K562 (cell line): ENCODE measurements around the gene PINK1. TPM values are rescaled to one million over a fixed set of nuclear protein-coding genes. Genes with fewer than 3 reads are reported as not detected.

Source experiments
- ATAC-seq: fragments of 200-7000 bp; cut with Tn5 transposase; 3 replicates; pipeline ENCODE4 v1.9.1; 2020; ENCODE audit warnings: moderate library complexity
- BruUV-seq: library from RNA; stranded (reverse); fragments of 400-500 nt; replicated peaks from 2 replicates; lab custom pipeline; 2021; lab: Mats Ljungman, UMichigan
- CTCF ChIA-PET: fragments of 300-600 bp; formaldehyde crosslinking; extraction: SDS; loops from one replicate; lab custom pipeline; 2021; ENCODE audit warnings: low intra/inter-chr PET ratio; lab: Yijun Ruan, JAX
- POLR2A ChIA-PET: fragments of 300-600, 350-650 bp; sonication (Branson Sonifier 250); formaldehyde crosslinking; extraction: SDS; loops from one replicate; lab custom pipeline; 2021; ENCODE audit warnings: antibody characterized with exemption, inconsistent platforms; lab: Yijun Ruan, JAX
- DNase-seq, 4 experiments: peaks; one replicate each; pipeline versions ENCODE4 v3.0.0 to v3.0.0-alpha.2; 2011 to 2018; ENCODE audit warnings: low spot score in 3 of 4, mixed read lengths in 3 of 4; ENCODE audit errors: extremely low read depth in 1 of 4
- FAIRE-seq: peaks from 2 replicates; lab custom pipeline; 2011; peaks lifted over from hg19 to GRCh38; lab: Jason Lieb, UNC
- H2AFZ ChIP-seq: 2 replicates; pipeline ENCODE4 v1.6.0; 2011; ENCODE audit warnings: low read depth, low read length, control low read depth, inconsistent platforms
- H3K27ac ChIP-seq: fragments of 200-600 bp; 3 replicates; pipeline ENCODE4 v1.8.0; 2011; ENCODE audit warnings: low read depth, mild to moderate bottlenecking, control low read depth, inconsistent platforms, low read length, moderate library complexity, mixed read lengths; ENCODE audit errors: extremely low read depth
- H3K27me3 ChIP-seq, 2 experiments: fragments of 300-600 bp in 1 of 2; 2 replicates in 1 of 2; 3 replicates in 1 of 2; pipeline versions ENCODE4 v1.6.0 to v1.8.0; 2011; ENCODE audit warnings: inconsistent platforms in 2 of 2, low read length in 2 of 2, mild to moderate bottlenecking in 1 of 2, mixed read lengths in 1 of 2, moderate library complexity in 1 of 2; ENCODE audit not compliant: control insufficient read depth in 2 of 2, insufficient read depth in 2 of 2
- H3K36me3 ChIP-seq: fragments of 300-600 bp; 3 replicates; pipeline ENCODE4 v1.8.0; 2011; ENCODE audit warnings: mild to moderate bottlenecking, low read length, inconsistent platforms; ENCODE audit not compliant: control insufficient read depth, insufficient read depth
- H3K4me1 ChIP-seq, 2 experiments: fragments of 200-600 bp in 1 of 2; replicated peaks in 1 of 2; 2 replicates in 1 of 2; 3 replicates in 1 of 2; pipeline versions ENCODE4 v1.5.1 to v1.8.0; 2011; ENCODE audit warnings: inconsistent platforms in 2 of 2, low read length in 2 of 2, mild to moderate bottlenecking in 1 of 2, mixed read lengths in 1 of 2, moderate library complexity in 1 of 2; ENCODE audit not compliant: control insufficient read depth in 2 of 2, insufficient read depth in 2 of 2
- H3K4me2 ChIP-seq: 2 replicates; pipeline ENCODE4 v1.6.1; 2011; ENCODE audit warnings: low read length, control low read depth, inconsistent platforms, mixed read lengths; ENCODE audit not compliant: insufficient read depth
- H3K4me3 ChIP-seq: fragments of 200-600 bp; sonication (generic), shearing (Covaris generic); 2 replicates; pipeline ENCODE4 v1.5.1; 2016; ENCODE audit warnings: control low read depth, inconsistent platforms
- H3K79me2 ChIP-seq: fragments of 200-600 bp; 3 replicates; pipeline ENCODE4 v1.8.0; 2011; ENCODE audit warnings: low read length, inconsistent platforms; ENCODE audit not compliant: control insufficient read depth, insufficient read depth
- H3K9ac ChIP-seq, 2 experiments: 2 replicates each; pipeline versions ENCODE4 v1.6.0 to v1.6.1; 2011; ENCODE audit warnings: low read depth in 2 of 2, low read length in 2 of 2, control low read depth in 1 of 2, inconsistent platforms in 1 of 2, mild to moderate bottlenecking in 1 of 2, mixed read lengths in 1 of 2; ENCODE audit not compliant: insufficient read depth in 1 of 2
- H3K9me1 ChIP-seq: one replicate; pipeline ENCODE4 v1.6.0; 2011; ENCODE audit warnings: inconsistent platforms, mild to moderate bottlenecking, low read length, moderate library complexity; ENCODE audit not compliant: control insufficient read depth, insufficient read depth
- H3K9me3 ChIP-seq: replicated peaks from 2 replicates; pipeline ENCODE4 v1.5.1; 2011; ENCODE audit warnings: low read depth, low read length, inconsistent platforms; ENCODE audit not compliant: control insufficient read depth, insufficient read depth
- H4K20me1 ChIP-seq: replicated peaks from 2 replicates; pipeline ENCODE4 v1.6.1; 2011; ENCODE audit warnings: low read length, inconsistent platforms, mixed read lengths; ENCODE audit not compliant: control insufficient read depth, insufficient read depth
- ADNP ChIP-seq: fragments of 200-800 bp; sonication (Bioruptor generic); IDR thresholded peaks from 2 replicates; pipeline ENCODE4 v1.6.1; 2016; ENCODE audit warnings: missing genetic modification characterization, missing compliant biosample characterization
- ATF7 ChIP-seq: fragments of 450-650 bp; IDR thresholded peaks from 2 replicates; pipeline ENCODE4 v1.7.1; 2014; ENCODE audit warnings: mild to moderate bottlenecking, moderate library complexity
- CTCFL ChIP-seq: IDR thresholded peaks from 2 replicates; pipeline ENCODE4 v1.6.1; 2011; ENCODE audit warnings: borderline replicate concordance, low read depth, mild to moderate bottlenecking, moderate library complexity, low read length; ENCODE audit not compliant: insufficient read depth, poor library complexity, severe bottlenecking
- ETV6 ChIP-seq, 3 experiments: fragments of 150-350 bp in 1 of 3; sonication (generic) in 1 of 3; formaldehyde crosslinking in 1 of 3; IDR thresholded peaks; 2 replicates each; pipeline versions ENCODE4 v1.6.1 to v1.8.0; 2014 to 2022; ENCODE audit warnings: borderline replicate concordance in 2 of 3, low read depth in 2 of 3, antibody characterized with exemption in 1 of 3, low read length in 1 of 3, mild to moderate bottlenecking in 1 of 3, missing genetic modification reagents in 1 of 3
- EZH2 ChIP-seq: IDR thresholded peaks from 2 replicates; pipeline ENCODE4 v1.6.1; 2012; ENCODE audit warnings: low read depth, mild to moderate bottlenecking, inconsistent platforms, low read length, borderline replicate concordance
- MED1 ChIP-seq: sonication (generic); formaldehyde crosslinking; IDR thresholded peaks from 2 replicates; pipeline ENCODE4 v1.8.1; 2023; ENCODE audit warnings: missing genetic modification reagents, borderline replicate concordance
- NFRKB ChIP-seq: fragments of 450-650 bp; IDR thresholded peaks from 2 replicates; pipeline ENCODE4 v1.6.1; 2016; ENCODE audit warnings: low read depth
- NR2F6 ChIP-seq: fragments of 450-650 bp; formaldehyde crosslinking; IDR thresholded peaks from 2 replicates; pipeline ENCODE4 v1.4.0; 2020; ENCODE audit warnings: mild to moderate bottlenecking
- PPARD ChIP-seq: fragments of 250-450 bp; sonication (Bioruptor Pico); IDR thresholded peaks from 2 replicates; pipeline ENCODE4 v1.8.0; 2022; ENCODE audit warnings: inconsistent platforms, mild to moderate bottlenecking, moderate library complexity
- RBM14 ChIP-seq: fragments of 200-400 bp; formaldehyde crosslinking; IDR thresholded peaks from 2 replicates; pipeline ENCODE4 v1.6.1; 2018; ENCODE audit warnings: low read depth, mild to moderate bottlenecking, low read length, moderate library complexity, borderline replicate concordance; ENCODE audit not compliant: insufficient read depth
- SIRT6 ChIP-seq: IDR thresholded peaks from one replicate; pipeline ENCODE4 v1.6.1; 2012; ENCODE audit warnings: low read depth, mild to moderate bottlenecking, control low read depth, inconsistent platforms, low read length, moderate library complexity
- SMARCB1 ChIP-seq: IDR thresholded peaks from 2 replicates; pipeline ENCODE4 v1.6.1; 2011; ENCODE audit warnings: improper control_type of control experiment, low read depth; ENCODE audit not compliant: insufficient read length
- ZKSCAN1 ChIP-seq: fragments of 150-350 bp; IDR thresholded peaks from 2 replicates; pipeline ENCODE4 v1.6.1; 2016; ENCODE audit warnings: low read depth, low read length
- WGBS: fragments of 100-300 bp; shearing (Covaris generic); methylation state at CpG from one replicate; pipeline ENCODE4 v1.1.6; 2016; ENCODE audit warnings: low coverage, mixed read lengths; ENCODE audit not compliant: insufficient coverage; ENCODE audit errors: missing lambda C conversion rate; 5-methylcytosine and 5-hydroxymethylcytosine counted together
- in situ Hi-C: fragments of 300-500 bp; cut with MboI; formaldehyde crosslinking; loops from 4 replicates; pipeline ENCODE4 v1.15.0; 2018; ENCODE audit warnings: inconsistent platforms, mixed read lengths
- intact Hi-C: fragments of 100-400 bp; cut with micrococcal nuclease; formaldehyde crosslinking; loops from 2 replicates; pipeline ENCODE4 v1.14.2; 2022
- polyA plus RNA-seq, 8 experiments: library from polyadenylated mRNA; depleted of rRNA in 4 of 8; stranded (reverse) in 5 of 8; unstranded in 3 of 8; fragments of >200 nt; fragmentation: Nextera tagmentation in 2 of 8; fragmentation: Illumina TruSeq in 1 of 8; extraction: Ambion mirVana in 2 of 8; extraction: Trizol in 1 of 8; gene quantifications; 2 replicates each; pipeline versions ENCODE4 v1.2.1 to v1.2.3, GENCODE V29; 2011 to 2014; ENCODE audit warnings: inconsistent platforms in 1 of 8, missing spikeins in 1 of 8
- total RNA-seq, 7 experiments: library from RNA; depleted of rRNA in 6 of 7; stranded (reverse); fragments of >200 nt in 6 of 7; fragmentation: Illumina TruSeq in 2 of 7; extraction: Trizol in 2 of 7; gene quantifications; 2 replicates each; pipeline versions ENCODE4 v1.2.1 to v1.2.3, GENCODE V29; 2011 to 2021; ENCODE audit warnings: low replicate concordance in 1 of 7
- TF ChIP-seq, protein P1 (sequence below): fragments of 450-650 bp; IDR thresholded peaks from 2 replicates; pipeline ENCODE4 v1.6.1; 2017; ENCODE audit warnings: antibody characterized with exemption, mild to moderate bottlenecking

Gene PINK1
- total and polyA plus RNA-seq, 9 of the 15 experiments (the other 6 are each of a cell fraction or from before 2014, with no cell fraction given) = 1.5 to 11.3 (median 6.8) TPM

GRCh38 chr1:20685741-20686140 lies 52.5 kb downstream of the PINK1 start:
- Histone ChIP-seq H3K4me1 (peaks cover 0 to 27% of the 10 kb centered on the region in 2 experiments; a peak in 2 of 5 replicates), H3K79me2 (no peaks in the 10 kb centered on the region), H3K27me3 (peaks cover 57 to 81% of the 10 kb centered on the region in 2 experiments; a peak in 4 of 5 replicates), H3K9ac (peak overlapping the region in 1 of 2 experiments; percentile 42; a peak in 1 of 4 replicates), H3K9me3 (no peaks in the 10 kb centered on the region), H3K4me3 (no peak overlapping the region), H4K20me1 (0 out of 2 replicates have a peak, but pooled peaks cover 6% of the 10 kb centered on the region), H3K4me2 (no peak overlapping the region), H2AFZ (no peak overlapping the region), H3K9me1 (no peaks in the 10 kb centered on the region), H3K36me3 (no peaks in the 10 kb centered on the region), H3K27ac (no peak overlapping the region)
- ChIA-PET POLR2A (interaction anchor here (1.1 kb wide), 1 partner anchor 20 kb away, joined by 4 read pairs; no protein-coding TSS in a partner anchor), CTCF (no interaction called here)
- peak; percentile 19 for FAIRE-seq
- TF ChIP-seq NFRKB (no peak), CTCFL (no peak), ETV6 (IDR thresholded peaks at IDR 0.05; ENCODE audit: borderline replicate concordance in 1 of 2, low read depth in 2 of 2, low read length in 1 of 2) (no peak), ETV6 (CRISPR knock-in tag; IDR thresholded peaks at IDR 0.05; ENCODE audit: borderline replicate concordance) (no peak), ADNP (tag) (no peak), NR2F6 (CRISPR knock-in tag) (no peak), SIRT6 (no peak), EZH2 (no peak), ATF7 (no peak), ZKSCAN1 (no peak), PPARD (CRISPR knock-in tag) (no peak), SMARCB1 (no peak), RBM14 (no peak), MED1 (CRISPR knock-in tag) (no peak)
- TF ChIP-seq, protein P1, sequence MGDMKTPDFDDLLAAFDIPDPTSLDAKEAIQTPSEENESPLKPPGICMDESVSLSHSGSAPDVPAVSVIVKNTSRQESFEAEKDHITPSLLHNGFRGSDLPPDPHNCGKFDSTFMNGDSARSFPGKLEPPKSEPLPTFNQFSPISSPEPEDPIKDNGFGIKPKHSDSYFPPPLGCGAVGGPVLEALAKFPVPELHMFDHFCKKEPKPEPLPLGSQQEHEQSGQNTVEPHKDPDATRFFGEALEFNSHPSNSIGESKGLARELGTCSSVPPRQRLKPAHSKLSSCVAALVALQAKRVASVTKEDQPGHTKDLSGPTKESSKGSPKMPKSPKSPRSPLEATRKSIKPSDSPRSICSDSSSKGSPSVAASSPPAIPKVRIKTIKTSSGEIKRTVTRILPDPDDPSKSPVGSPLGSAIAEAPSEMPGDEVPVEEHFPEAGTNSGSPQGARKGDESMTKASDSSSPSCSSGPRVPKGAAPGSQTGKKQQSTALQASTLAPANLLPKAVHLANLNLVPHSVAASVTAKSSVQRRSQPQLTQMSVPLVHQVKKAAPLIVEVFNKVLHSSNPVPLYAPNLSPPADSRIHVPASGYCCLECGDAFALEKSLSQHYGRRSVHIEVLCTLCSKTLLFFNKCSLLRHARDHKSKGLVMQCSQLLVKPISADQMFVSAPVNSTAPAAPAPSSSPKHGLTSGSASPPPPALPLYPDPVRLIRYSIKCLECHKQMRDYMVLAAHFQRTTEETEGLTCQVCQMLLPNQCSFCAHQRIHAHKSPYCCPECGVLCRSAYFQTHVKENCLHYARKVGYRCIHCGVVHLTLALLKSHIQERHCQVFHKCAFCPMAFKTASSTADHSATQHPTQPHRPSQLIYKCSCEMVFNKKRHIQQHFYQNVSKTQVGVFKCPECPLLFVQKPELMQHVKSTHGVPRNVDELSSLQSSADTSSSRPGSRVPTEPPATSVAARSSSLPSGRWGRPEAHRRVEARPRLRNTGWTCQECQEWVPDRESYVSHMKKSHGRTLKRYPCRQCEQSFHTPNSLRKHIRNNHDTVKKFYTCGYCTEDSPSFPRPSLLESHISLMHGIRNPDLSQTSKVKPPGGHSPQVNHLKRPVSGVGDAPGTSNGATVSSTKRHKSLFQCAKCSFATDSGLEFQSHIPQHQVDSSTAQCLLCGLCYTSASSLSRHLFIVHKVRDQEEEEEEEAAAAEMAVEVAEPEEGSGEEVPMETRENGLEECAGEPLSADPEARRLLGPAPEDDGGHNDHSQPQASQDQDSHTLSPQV = no peak
- no peak for DNase-seq
- in situ Hi-C loops (no loop called here), intact Hi-C loops (no loop called here)
- WGBS = 18% methylated on average over 8 of the region's 12 CpGs
- no TSS peak for BruUV-seq
- no peak for ATAC-seq
